ENCODE results near the gene CENPE. TPM values are rescaled to one million over a fixed set of nuclear protein-coding genes. Genes with fewer than 3 reads are reported as not detected.

Gene CENPE
- total RNA-seq, 1 experiment from 2014 or later = 30.3 TPM

GRCh38 chr4:103073792-103074438 is 124.2 kb downstream of the CENPE start:
- ChIA-PET CTCF (no interaction called here), POLR2A (no interaction called here)
- intact Hi-C loops (cut with micrococcal nuclease; ENCODE audit: unreplicated experiment) = loop anchor here (2.0 kb wide), 1 partner anchor 55 kb away; the partner anchor contains the start of gene SLC9B1
- Histone ChIP-seq H3K4me3 (ENCODE audit: low read depth, low read length) (no peak overlapping the region), H3K27me3 (replicated peaks; ENCODE audit: control insufficient read depth, insufficient read depth, low read length) (no peaks in the 10 kb centered on the region), H3K36me3 (ENCODE audit: control insufficient read depth, insufficient read depth, low read length) (no peaks in the 10 kb centered on the region), H3K9me3 (no peaks in the 10 kb centered on the region), H3K4me1 (peaks cover 15% of the 10 kb centered on the region; the same call in 1 of the 2 replicates)
- Mint-ChIP-seq H3K4me3 (ENCODE audit: unreplicated experiment) (no peak overlapping the region), H3K4me1 (ENCODE audit: low read depth, unreplicated experiment) (peaks cover 6% of the 10 kb centered on the region), H3K36me3 (ENCODE audit: insufficient read depth, unreplicated experiment) (peaks cover 10% of the 10 kb centered on the region), H3K27ac (ENCODE audit: unreplicated experiment) (no peak overlapping the region), H3K9me3 (ENCODE audit: unreplicated experiment) (no peaks in the 10 kb centered on the region), H3K27me3 (ENCODE audit: insufficient read depth, unreplicated experiment) (no peaks in the 10 kb centered on the region)
- no TSS peak for BruUV-seq (replicated peaks)
- TF ChIP-seq CTCF (IDR thresholded peaks at IDR 0.05; ENCODE audit: insufficient read depth in 1 of 2, low read depth in 1 of 2, low read length in 1 of 2, severe bottlenecking in 1 of 2, unreplicated experiment in 1 of 2) = no peak
- no peak for DNase-seq

GRCh38 chr4:103067841-103068547 is 130.1 kb downstream of the CENPE start:
- no peak overlapping the region for H3K27ac Mint-ChIP-seq (ENCODE audit: unreplicated experiment)
- no peak overlapping the region for H3K4me3 Mint-ChIP-seq (ENCODE audit: unreplicated experiment)
- H3K4me3 ChIP-seq (ENCODE audit: low read depth, low read length) = no peak overlapping the region
- H3K9me3 ChIP-seq = no peaks in the 10 kb centered on the region
- intact Hi-C loops (cut with micrococcal nuclease; ENCODE audit: unreplicated experiment) = no loop called here
- H3K4me1 Mint-ChIP-seq (ENCODE audit: low read depth, unreplicated experiment) = no peaks in the 10 kb centered on the region
- H3K4me1 ChIP-seq = 0 out of 2 replicates have a peak, but pooled peaks cover 3% of the 10 kb centered on the region
- CTCF ChIA-PET = no interaction called here
- no peaks in the 10 kb centered on the region for H3K36me3 ChIP-seq (ENCODE audit: control insufficient read depth, insufficient read depth, low read length)
- TF ChIP-seq CTCF (IDR thresholded peaks at IDR 0.05; ENCODE audit: insufficient read depth in 1 of 2, low read depth in 1 of 2, low read length in 1 of 2, severe bottlenecking in 1 of 2, unreplicated experiment in 1 of 2) = no peak
- no peaks in the 10 kb centered on the region for H3K9me3 Mint-ChIP-seq (ENCODE audit: unreplicated experiment)
- POLR2A ChIA-PET = no interaction called here
- no TSS peak for BruUV-seq (replicated peaks)
- DNase-seq = no peak
- H3K27me3 Mint-ChIP-seq (ENCODE audit: insufficient read depth, unreplicated experiment) = no peaks in the 10 kb centered on the region
- no peaks in the 10 kb centered on the region for H3K27me3 ChIP-seq (replicated peaks; ENCODE audit: control insufficient read depth, insufficient read depth, low read length)
- peaks cover 6% of the 10 kb centered on the region for H3K36me3 Mint-ChIP-seq (ENCODE audit: insufficient read depth, unreplicated experiment)

- H3K27me3 Mint-ChIP-seq (ENCODE audit: insufficient read depth, unreplicated experiment) = no peaks in the 10 kb centered on the region
- H3K9me3 Mint-ChIP-seq (ENCODE audit: unreplicated experiment) = no peaks in the 10 kb centered on the region
- no TSS peak for BruUV-seq (replicated peaks)
- no peaks in the 10 kb centered on the region for H3K36me3 Mint-ChIP-seq (ENCODE audit: insufficient read depth, unreplicated experiment)
- H3K9me3 ChIP-seq = no peaks in the 10 kb centered on the region
- H3K27ac Mint-ChIP-seq (ENCODE audit: unreplicated experiment) = no peak overlapping the region
- H3K4me1 Mint-ChIP-seq (ENCODE audit: low read depth, unreplicated experiment) = no peaks in the 10 kb centered on the region
- ChIA-PET POLR2A (no interaction called here), CTCF (no interaction called here)
- no peak overlapping the region for H3K4me3 ChIP-seq (ENCODE audit: low read depth, low read length)
- no peak for DNase-seq
- no peak overlapping the region for H3K4me3 Mint-ChIP-seq (ENCODE audit: unreplicated experiment)
- intact Hi-C loops (cut with micrococcal nuclease; ENCODE audit: unreplicated experiment) = no loop called here
- no peaks in the 10 kb centered on the region for H3K27me3 ChIP-seq (replicated peaks; ENCODE audit: control insufficient read depth, insufficient read depth, low read length)
- TF ChIP-seq CTCF (IDR thresholded peaks at IDR 0.05; ENCODE audit: insufficient read depth in 1 of 2, low read depth in 1 of 2, low read length in 1 of 2, severe bottlenecking in 1 of 2, unreplicated experiment in 1 of 2) = no peak
- H3K4me1 ChIP-seq = no peaks in the 10 kb centered on the region
- no peaks in the 10 kb centered on the region for H3K36me3 ChIP-seq (ENCODE audit: control insufficient read depth, insufficient read depth, low read length)
These were observed 137.5 kb downstream of the CENPE start for GRCh38 chr4:103060453-103061148.

Measured in Caco-2 (cell line).